CD4-positive, alpha-beta T cell treated with Interleukin-17A for 4 hours (primary cell): ENCODE results near the gene IL1F10.
"Not testable (repeated sequence)": the region's sequence is repeated elsewhere in the genome, so short reads cannot be mapped to it uniquely, and the experiment has no call there.

Experiments
- DNase-seq: peaks from one replicate; pipeline ENCODE4 v3.0.0-alpha.2; 2020; ENCODE audit warnings: mixed read lengths

Gene IL1F10

GRCh38 chr2:113084249-113085000, 16.7 kb downstream of the IL1F10 start:
- no peak for DNase-seq

GRCh38 chr2:113085542-113085941, 17.8 kb downstream of the IL1F10 start:
- no peak for DNase-seq

GRCh38 chr2:113088213-113088992, 20.6 kb downstream of the IL1F10 start:
- no peak for DNase-seq

GRCh38 chr2:113089916-113090315, 22.1 kb downstream of the IL1F10 start:
- no peak for DNase-seq

- no peak for DNase-seq
Measured at GRCh38 chr2:113091231-113091896, 23.6 kb downstream of the IL1F10 start.

- DNase-seq = no peak
Measured at GRCh38 chr2:113092864-113093612, 25.3 kb downstream of the IL1F10 start.

GRCh38 chr2:113093613-113093977, 25.8 kb downstream of the IL1F10 start:
- no peak for DNase-seq

GRCh38 chr2:113096306-113096705, 28.5 kb downstream of the IL1F10 start:
- DNase-seq = not testable (repeated sequence)

GRCh38 chr2:113096842-113097618, 29.3 kb downstream of the IL1F10 start:
- DNase-seq = not testable (repeated sequence)

- DNase-seq = no peak
Measured at GRCh38 chr2:113098041-113098440, 30.3 kb downstream of the IL1F10 start.

GRCh38 chr2:113098532-113098931, 30.8 kb downstream of the IL1F10 start:
- no peak for DNase-seq

- no peak for DNase-seq
Measured at GRCh38 chr2:113102133-113102532, 34.4 kb downstream of the IL1F10 start.

GRCh38 chr2:113103277-113103676, 35.5 kb downstream of the IL1F10 start:
- DNase-seq = no peak

- DNase-seq = no peak
Measured at GRCh38 chr2:113104054-113104611, 36.4 kb downstream of the IL1F10 start.

GRCh38 chr2:113105047-113105785, 37.4 kb downstream of the IL1F10 start:
- DNase-seq = no peak

- DNase-seq = no peak
Measured at GRCh38 chr2:113111121-113111520, 43.4 kb downstream of the IL1F10 start.

GRCh38 chr2:113111823-113112287, 44.1 kb downstream of the IL1F10 start:
- DNase-seq = no peak

- no peak for DNase-seq
Measured at GRCh38 chr2:113112441-113112840, 44.7 kb downstream of the IL1F10 start.

- DNase-seq = no peak
Measured at GRCh38 chr2:113112871-113113270, 45.1 kb downstream of the IL1F10 start.

- no peak for DNase-seq
Measured at GRCh38 chr2:113113807-113114206, 46.0 kb downstream of the IL1F10 start.
